Liver (tissue), 9 donors: ENCODE results near the gene MAN1C1. TPM values are rescaled to one million over a fixed set of nuclear protein-coding genes. Genes with fewer than 3 reads are reported as not detected.
"Not testable (repeated sequence)": the region's sequence is repeated elsewhere in the genome, so short reads cannot be mapped to it uniquely, and the experiment has no call there.

Source experiments
- DNase-seq: peaks from one replicate; pipeline ENCODE4 v3.0.0-alpha.2; 2017; ENCODE audit warnings: low spot score
- H3K27ac ChIP-seq, 2 donors: one replicate each; pipeline ENCODE4 v1.7.0; 2013; ENCODE audit warnings: inconsistent platforms in 2 of 2, low read length in 2 of 2, control low read depth in 1 of 2, low read depth in 1 of 2, mild to moderate bottlenecking in 1 of 2
- H3K27me3 ChIP-seq, 4 donors: one replicate each; pipeline versions ENCODE4 v1.6.1 to v1.7.0; 2013; ENCODE audit warnings: low read length in 3 of 4, inconsistent platforms in 1 of 4, mild to moderate bottlenecking in 1 of 4, moderate library complexity in 1 of 4; ENCODE audit not compliant: control insufficient read depth in 4 of 4, insufficient read depth in 4 of 4
- H3K36me3 ChIP-seq, 4 donors: one replicate each; pipeline versions ENCODE4 v1.6.1 to v1.7.0; 2013; ENCODE audit warnings: low read length in 3 of 4, mild to moderate bottlenecking in 3 of 4, low read depth in 1 of 4, moderate library complexity in 1 of 4; ENCODE audit not compliant: control insufficient read depth in 4 of 4, insufficient read depth in 3 of 4
- H3K4me1 ChIP-seq, 4 donors: one replicate each; pipeline versions ENCODE4 v1.6.1 to v1.7.0; 2013; ENCODE audit warnings: low read length in 3 of 4, mild to moderate bottlenecking in 3 of 4, moderate library complexity in 1 of 4; ENCODE audit not compliant: control insufficient read depth in 4 of 4, insufficient read depth in 4 of 4
- H3K4me3 ChIP-seq, 3 donors: one replicate each; pipeline versions ENCODE4 v1.6.1 to v1.7.0; 2013; ENCODE audit warnings: low read length in 3 of 3, control low read depth in 1 of 3, low read depth in 1 of 3, mild to moderate bottlenecking in 1 of 3
- H3K9ac ChIP-seq, 2 donors: one replicate each; pipeline ENCODE4 v1.7.0; 2013; ENCODE audit warnings: low read length in 2 of 2, mild to moderate bottlenecking in 2 of 2, moderate library complexity in 2 of 2, control low read depth in 1 of 2, low read depth in 1 of 2
- H3K9me3 ChIP-seq, 4 donors: one replicate each; pipeline versions ENCODE4 v1.6.1 to v1.7.0; 2013; ENCODE audit warnings: low read length in 3 of 4; ENCODE audit not compliant: control insufficient read depth in 4 of 4
- ATF3 ChIP-seq: IDR thresholded peaks from 2 replicates; pipeline ENCODE4 v1.6.1; 2016; ENCODE audit warnings: antibody characterized with exemption
- EGR1 ChIP-seq, 2 donors: IDR thresholded peaks; 2 replicates each; pipeline ENCODE4 v1.6.1; 2016 to 2018; ENCODE audit warnings: antibody characterized with exemption in 2 of 2, low read depth in 2 of 2
- FOXA1 ChIP-seq: IDR thresholded peaks from 2 replicates; pipeline ENCODE4 v1.6.1; 2016; ENCODE audit warnings: antibody characterized with exemption
- FOXA2 ChIP-seq: IDR thresholded peaks from 2 replicates; pipeline ENCODE4 v1.6.1; 2016; ENCODE audit warnings: antibody characterized with exemption
- GABPA ChIP-seq, 2 donors: IDR thresholded peaks in 1 of 2; conservative IDR thresholded peaks in 1 of 2; 2 replicates each; pipeline ENCODE4 v1.6.1; 2016; ENCODE audit warnings: antibody characterized with exemption in 2 of 2, mild to moderate bottlenecking in 1 of 2, moderate library complexity in 1 of 2
- HNF4A ChIP-seq, 2 donors: conservative IDR thresholded peaks; 2 replicates each; pipeline ENCODE4 v1.6.1; 2016; ENCODE audit warnings: antibody characterized with exemption in 2 of 2, mild to moderate bottlenecking in 2 of 2
- HNF4G ChIP-seq: IDR thresholded peaks from 2 replicates; pipeline ENCODE4 v1.6.1; 2016; ENCODE audit warnings: antibody characterized with exemption
- JUND ChIP-seq, 2 donors: IDR thresholded peaks; 2 replicates each; pipeline ENCODE4 v1.6.1; 2016; ENCODE audit warnings: antibody characterized with exemption in 2 of 2
- NR2F2 ChIP-seq: IDR thresholded peaks from 2 replicates; pipeline ENCODE4 v1.6.1; 2016; ENCODE audit warnings: antibody characterized with exemption
- RAD21 ChIP-seq, 2 donors: IDR thresholded peaks; 2 replicates each; pipeline ENCODE4 v1.6.1; 2016; ENCODE audit warnings: antibody characterized with exemption in 2 of 2, mild to moderate bottlenecking in 2 of 2
- REST ChIP-seq: IDR thresholded peaks from 2 replicates; pipeline ENCODE4 v1.6.1; 2016; ENCODE audit warnings: antibody characterized with exemption, mild to moderate bottlenecking
- RXRA ChIP-seq, 2 donors: IDR thresholded peaks; 2 replicates each; pipeline ENCODE4 v1.6.1; 2017 to 2018; ENCODE audit warnings: antibody characterized with exemption in 2 of 2, mild to moderate bottlenecking in 1 of 2
- SP1 ChIP-seq: IDR thresholded peaks from 2 replicates; pipeline ENCODE4 v1.6.1; 2018; ENCODE audit warnings: antibody characterized with exemption, mild to moderate bottlenecking
- TAF1 ChIP-seq: conservative IDR thresholded peaks from 2 replicates; pipeline ENCODE4 v1.6.1; 2016; ENCODE audit warnings: antibody characterized with exemption, mild to moderate bottlenecking
- YY1 ChIP-seq: IDR thresholded peaks from 2 replicates; pipeline ENCODE4 v1.6.1; 2016; ENCODE audit warnings: antibody characterized with exemption, mild to moderate bottlenecking
- WGBS: extraction: QIAGEN DNeasy Blood & Tissue Kit; methylation state at CpG from one replicate; pipeline ENCODE4 v1.1.7; 2013; 5-methylcytosine and 5-hydroxymethylcytosine counted together
- polyA plus RNA-seq, 2 donors: library from polyadenylated mRNA; stranded (reverse) in 1 of 2; unstranded in 1 of 2; fragments of 200-250 nt in 1 of 2; fragments of >200 nt in 1 of 2; fragmentation: Nextera tagmentation in 1 of 2; extraction: Ambion mirVana in 1 of 2; gene quantifications; one replicate each; pipeline versions ENCODE4 v1.2.1 to v1.2.3, GENCODE V29; 2013 to 2015
- total RNA-seq, 2 donors: library from RNA; depleted of rRNA; stranded (reverse); fragments of >200 nt; gene quantifications; one replicate each; pipeline ENCODE4 v1.2.3, GENCODE V29; 2014
- TF ChIP-seq, protein P1 (sequence below): IDR thresholded peaks from 2 replicates; pipeline ENCODE4 v1.6.1; 2016; ENCODE audit warnings: antibody characterized with exemption
- TF ChIP-seq, protein P2 (sequence below): fragments of 150-350 bp; IDR thresholded peaks from 2 replicates; pipeline ENCODE4 v1.5.1; 2017; ENCODE audit warnings: improper control_type of control experiment, low read depth, low read length; ENCODE audit not compliant: missing input control
- donor health status: healthy.
- donor health status: healthy.
- donor health status: healthy.
- donor health status: healthy.
- donor health status: healthy.

Gene MAN1C1
- total and polyA plus RNA-seq, 4 donors: 6.3 to 16.0 (median 8.1) TPM

- Histone ChIP-seq H3K27me3 (no peaks in the 10 kb centered on the region), H3K36me3 (no peaks in the 10 kb centered on the region), H3K4me3 (no peak overlapping the region), H3K9ac (no peak overlapping the region), H3K27ac (no peak overlapping the region), H3K4me1 (peaks cover 0 to 2% (median 0%) of the 10 kb centered on the region in 4 donors), H3K9me3 (no peaks in the 10 kb centered on the region)
- 91% methylated on average over 2 of the region's 2 CpGs for WGBS
- no peak for DNase-seq
- TF ChIP-seq HNF4A (conservative IDR thresholded peaks at IDR 0.05): no peak
- no peak for TF ChIP-seq JUND (IDR thresholded peaks at IDR 0.05)
- TF ChIP-seq NR2F2: no peak
- no peak for TF ChIP-seq REST
- TF ChIP-seq TAF1: no peak
- TF ChIP-seq HNF4G: no peak
- TF ChIP-seq FOXA1: no peak
- no peak for TF ChIP-seq ATF3
- no peak for TF ChIP-seq FOXA2
- TF ChIP-seq, protein P1, sequence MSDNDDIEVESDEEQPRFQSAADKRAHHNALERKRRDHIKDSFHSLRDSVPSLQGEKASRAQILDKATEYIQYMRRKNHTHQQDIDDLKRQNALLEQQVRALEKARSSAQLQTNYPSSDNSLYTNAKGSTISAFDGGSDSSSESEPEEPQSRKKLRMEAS: no peak
- TF ChIP-seq EGR1 (IDR thresholded peaks at IDR 0.05; ENCODE audit: low read depth in 2 of 2): no peak
Observed at GRCh38 chr1:25634896-25635295, 18.3 kb downstream of the MAN1C1 start.

GRCh38 chr1:25636141-25636540, 19.6 kb downstream of the MAN1C1 start:
- H3K4me3 ChIP-seq, H3K36me3 ChIP-seq, H3K9ac ChIP-seq, DNase-seq, H3K27me3 ChIP-seq, H3K27ac ChIP-seq, H3K9me3 ChIP-seq, H3K4me1 ChIP-seq: not testable (repeated sequence)
- WGBS: 87% methylated on average over 7 of the region's 7 CpGs

DNA sequence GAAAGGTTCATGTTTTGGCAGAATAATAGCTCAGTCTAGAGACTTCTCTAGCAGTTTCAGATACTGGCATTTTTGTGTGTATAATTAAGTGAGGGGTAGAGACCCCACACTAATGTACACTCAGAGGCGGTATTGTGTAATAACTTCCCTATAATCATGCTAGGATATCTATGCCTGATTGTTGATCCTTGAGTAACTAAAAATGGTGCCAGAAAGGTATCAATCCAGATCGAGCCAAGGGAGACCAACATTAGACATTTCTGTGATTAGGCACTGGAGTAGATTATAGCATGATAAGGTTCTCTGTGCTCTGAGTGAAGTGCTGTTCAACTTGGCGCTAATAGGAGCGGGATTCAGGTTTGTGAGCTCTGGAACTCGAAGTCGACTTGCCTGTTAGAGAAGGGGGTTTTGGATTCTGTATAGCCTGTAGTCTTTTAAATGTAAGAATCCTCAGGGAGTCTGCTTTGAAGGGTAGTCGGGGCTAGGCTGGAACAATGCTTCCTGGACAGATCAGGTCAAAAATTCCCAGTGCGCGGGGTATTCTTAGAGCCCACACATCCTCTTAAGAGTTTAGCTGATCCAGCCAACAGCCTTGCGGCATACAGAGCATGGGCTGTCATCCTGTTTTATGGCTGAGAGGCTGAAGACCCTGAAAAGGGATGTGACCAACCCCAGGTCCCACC, 24.2 kb downstream of the MAN1C1 start:
- H3K36me3 ChIP-seq: no peaks in the 10 kb centered on the region
- no peak overlapping the region for H3K27ac ChIP-seq
- 84% methylated on average over 10 of the region's 10 CpGs for WGBS
- H3K9me3 ChIP-seq: no peaks in the 10 kb centered on the region
- no peak overlapping the region for H3K9ac ChIP-seq
- no peak overlapping the region for H3K4me3 ChIP-seq
- H3K4me1 ChIP-seq: peaks cover 7 to 14% (median 9%) of the 10 kb centered on the region in 4 donors
- no peak for DNase-seq
- no peaks in the 10 kb centered on the region for H3K27me3 ChIP-seq
- TF ChIP-seq JUND (IDR thresholded peaks at IDR 0.05) (no peak), TAF1 (no peak), RXRA (IDR thresholded peaks at IDR 0.05) (no peak), FOXA1 (no peak), NR2F2 (no peak), GABPA (IDR thresholded peaks at IDR 0.05 in 1 of 2, conservative IDR thresholded peaks at IDR 0.05 in 1 of 2) (no peak), RAD21 (IDR thresholded peaks at IDR 0.05) (no peak), REST (no peak), YY1 (no peak), SP1 (no peak), EGR1 (IDR thresholded peaks at IDR 0.05; ENCODE audit: low read depth in 2 of 2) (no peak), HNF4A (conservative IDR thresholded peaks at IDR 0.05) (no peak)
- TF ChIP-seq, protein P2, sequence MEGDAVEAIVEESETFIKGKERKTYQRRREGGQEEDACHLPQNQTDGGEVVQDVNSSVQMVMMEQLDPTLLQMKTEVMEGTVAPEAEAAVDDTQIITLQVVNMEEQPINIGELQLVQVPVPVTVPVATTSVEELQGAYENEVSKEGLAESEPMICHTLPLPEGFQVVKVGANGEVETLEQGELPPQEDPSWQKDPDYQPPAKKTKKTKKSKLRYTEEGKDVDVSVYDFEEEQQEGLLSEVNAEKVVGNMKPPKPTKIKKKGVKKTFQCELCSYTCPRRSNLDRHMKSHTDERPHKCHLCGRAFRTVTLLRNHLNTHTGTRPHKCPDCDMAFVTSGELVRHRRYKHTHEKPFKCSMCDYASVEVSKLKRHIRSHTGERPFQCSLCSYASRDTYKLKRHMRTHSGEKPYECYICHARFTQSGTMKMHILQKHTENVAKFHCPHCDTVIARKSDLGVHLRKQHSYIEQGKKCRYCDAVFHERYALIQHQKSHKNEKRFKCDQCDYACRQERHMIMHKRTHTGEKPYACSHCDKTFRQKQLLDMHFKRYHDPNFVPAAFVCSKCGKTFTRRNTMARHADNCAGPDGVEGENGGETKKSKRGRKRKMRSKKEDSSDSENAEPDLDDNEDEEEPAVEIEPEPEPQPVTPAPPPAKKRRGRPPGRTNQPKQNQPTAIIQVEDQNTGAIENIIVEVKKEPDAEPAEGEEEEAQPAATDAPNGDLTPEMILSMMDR: no peak
- TF ChIP-seq, protein P1: no peak
